SHP77 treated with DMSO at 0.1 percent for 48 hours (cell line): Measurements from ENCODE around the gene IFIT1B.
"Not testable (repeated sequence)": the region's sequence is repeated elsewhere in the genome, so short reads cannot be mapped to it uniquely, and the experiment has no call there.

Experiments used
- DNase-seq: peaks from one replicate; lab custom pipeline; 2025; lab: John Stamatoyannopoulos, UW

Gene IFIT1B

DNA sequence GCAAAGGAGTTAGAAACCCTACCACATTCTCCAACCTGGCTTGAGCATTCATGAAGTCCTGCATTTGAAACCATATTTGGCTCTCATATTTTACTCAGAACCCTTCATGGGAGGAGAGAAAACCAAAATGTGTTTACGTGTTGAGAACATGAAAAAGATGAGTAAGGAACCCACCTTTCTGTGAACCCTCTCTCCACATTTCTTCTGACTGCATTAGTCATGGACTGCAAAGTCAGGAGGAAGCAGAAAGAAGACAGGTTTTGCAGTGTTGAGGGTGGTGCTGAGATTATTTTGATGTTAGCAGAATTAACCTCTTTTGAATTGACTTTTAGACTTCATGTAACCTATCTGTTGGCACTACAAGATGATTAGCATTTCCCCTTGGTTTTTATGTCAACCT, 4.9 kb downstream of the IFIT1B start:
- DNase-seq = no peak

DNA sequence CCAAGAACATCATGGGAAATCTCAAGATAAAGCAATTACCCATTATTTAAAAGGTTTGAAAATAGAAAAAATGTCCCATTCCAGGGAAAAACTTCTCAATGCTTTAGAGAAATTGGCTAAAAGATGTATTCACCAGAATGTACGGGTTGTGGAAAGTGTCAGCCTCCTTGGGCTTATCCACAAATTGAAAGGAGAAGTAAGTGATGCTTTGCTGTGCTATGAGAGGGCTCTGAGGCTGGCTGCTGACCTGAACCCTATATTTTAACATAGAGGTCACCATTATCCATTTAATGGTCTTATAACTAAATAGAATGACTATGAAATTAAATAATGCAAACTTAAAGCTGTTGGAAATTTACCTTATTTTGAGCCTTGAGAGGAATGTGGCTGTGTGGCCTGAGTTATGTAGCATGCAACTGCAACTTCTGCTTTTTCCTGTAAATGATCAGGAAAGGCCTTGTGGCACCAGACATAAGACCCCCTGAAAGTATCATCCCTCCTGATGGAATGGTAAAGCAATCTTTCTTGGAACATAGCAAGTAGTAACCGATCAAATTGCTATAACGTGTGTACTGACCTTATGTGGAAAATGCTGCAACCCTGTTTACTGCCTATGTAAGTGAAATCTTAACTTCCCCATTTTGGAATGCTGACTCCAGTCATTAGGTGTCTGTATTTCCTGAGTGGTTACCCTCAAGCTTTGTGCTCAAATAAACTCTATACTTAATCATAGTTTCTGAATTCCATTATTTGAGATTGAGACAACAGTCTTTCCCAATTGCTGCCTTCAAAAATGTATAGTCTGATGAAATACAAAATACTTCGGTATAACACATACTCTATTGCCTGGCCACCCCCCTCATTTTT, 6.9 kb downstream of the IFIT1B start:
- no peak for DNase-seq

DNA sequence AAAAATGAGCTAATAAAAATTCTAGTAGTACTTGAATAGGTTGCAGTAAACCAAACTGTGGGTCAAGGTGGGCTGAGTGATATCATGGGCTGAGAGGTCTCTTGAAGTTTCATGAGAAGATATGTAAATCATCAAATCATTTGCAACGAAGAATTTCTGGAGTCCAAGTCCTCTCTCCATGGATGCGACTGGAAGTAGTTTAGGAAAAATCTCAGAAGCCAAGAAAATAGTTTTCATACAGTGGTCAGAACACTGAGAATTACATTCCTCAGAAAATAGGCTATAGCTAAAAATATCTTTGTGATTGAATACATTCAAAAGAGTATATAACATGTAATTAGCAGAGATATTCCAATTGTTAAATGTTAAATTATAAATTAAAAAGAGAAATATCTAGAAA, 10.9 kb downstream of the IFIT1B start:
- no peak for DNase-seq

DNA sequence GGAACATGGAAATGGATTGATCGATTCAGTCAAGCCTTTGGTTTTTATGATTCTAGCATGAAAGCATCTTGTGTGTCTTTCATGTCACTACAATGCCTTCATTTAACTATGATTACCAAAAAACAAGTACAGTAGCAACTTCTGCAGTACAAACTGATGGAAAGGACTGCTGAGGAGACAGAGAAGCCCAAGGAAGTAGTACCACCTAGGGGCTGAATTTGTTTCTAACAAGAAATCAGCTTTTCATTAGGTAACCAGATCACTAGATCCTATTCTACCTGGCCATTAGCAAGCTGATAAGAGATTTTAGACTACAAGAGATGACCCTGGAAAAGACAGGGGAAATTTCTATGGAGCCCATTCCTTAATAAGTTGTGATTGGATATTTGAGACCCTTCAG, 11.4 kb downstream of the IFIT1B start:
- DNase-seq = no peak

DNA sequence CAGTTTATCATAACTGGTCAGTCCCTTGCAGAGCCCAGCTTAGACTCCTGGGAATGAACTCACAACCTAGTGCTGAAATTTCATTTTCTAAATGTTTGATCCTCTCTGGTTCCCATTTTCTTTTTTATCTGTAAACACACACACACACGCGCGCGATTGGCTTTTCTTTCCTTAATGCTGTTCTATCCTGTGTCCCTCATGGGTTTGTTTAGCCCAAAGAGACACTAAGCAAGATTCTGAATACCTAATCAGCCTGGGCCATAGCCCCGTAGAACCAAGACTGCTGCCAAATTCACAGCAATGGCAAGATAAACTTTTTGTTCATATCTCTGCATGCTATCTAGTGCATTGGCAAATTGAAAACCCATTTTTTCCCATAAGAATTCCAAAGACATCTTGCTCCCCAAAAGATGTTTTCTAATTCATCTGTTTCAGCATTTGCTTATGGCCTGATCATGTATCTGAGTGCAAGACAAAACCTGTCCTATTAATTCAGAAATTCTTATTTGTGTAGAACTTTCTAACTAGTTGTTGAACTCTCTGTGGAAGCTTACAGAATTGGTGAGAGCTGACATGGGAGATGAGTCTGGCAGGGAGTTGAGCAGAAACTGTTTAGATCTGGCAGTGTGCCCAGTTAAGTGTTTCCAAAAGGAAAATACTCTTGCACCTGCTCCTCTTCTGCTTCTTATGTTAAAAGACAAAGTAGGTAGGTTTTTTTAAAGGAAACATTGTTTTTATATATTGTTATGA, 12.8 kb downstream of the IFIT1B start:
- no peak for DNase-seq

DNA sequence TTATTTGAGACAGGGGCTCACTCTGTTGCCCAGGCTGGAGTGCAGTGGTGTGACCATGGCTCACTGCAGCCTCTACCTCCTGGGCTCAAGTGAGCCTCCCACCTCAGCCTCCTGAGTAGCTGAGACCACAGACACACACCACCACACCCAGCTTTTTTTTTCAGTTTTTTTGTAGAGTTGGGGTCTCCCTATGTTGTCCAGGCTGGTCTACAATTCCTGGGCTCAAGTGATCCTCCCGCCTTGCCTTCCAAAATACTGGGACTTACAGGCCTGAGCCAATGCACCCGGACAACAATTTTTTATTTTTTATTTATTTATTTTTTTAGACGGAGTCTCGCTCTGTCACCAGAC, 13.3 kb downstream of the IFIT1B start:
- DNase-seq = not testable (repeated sequence)

DNA sequence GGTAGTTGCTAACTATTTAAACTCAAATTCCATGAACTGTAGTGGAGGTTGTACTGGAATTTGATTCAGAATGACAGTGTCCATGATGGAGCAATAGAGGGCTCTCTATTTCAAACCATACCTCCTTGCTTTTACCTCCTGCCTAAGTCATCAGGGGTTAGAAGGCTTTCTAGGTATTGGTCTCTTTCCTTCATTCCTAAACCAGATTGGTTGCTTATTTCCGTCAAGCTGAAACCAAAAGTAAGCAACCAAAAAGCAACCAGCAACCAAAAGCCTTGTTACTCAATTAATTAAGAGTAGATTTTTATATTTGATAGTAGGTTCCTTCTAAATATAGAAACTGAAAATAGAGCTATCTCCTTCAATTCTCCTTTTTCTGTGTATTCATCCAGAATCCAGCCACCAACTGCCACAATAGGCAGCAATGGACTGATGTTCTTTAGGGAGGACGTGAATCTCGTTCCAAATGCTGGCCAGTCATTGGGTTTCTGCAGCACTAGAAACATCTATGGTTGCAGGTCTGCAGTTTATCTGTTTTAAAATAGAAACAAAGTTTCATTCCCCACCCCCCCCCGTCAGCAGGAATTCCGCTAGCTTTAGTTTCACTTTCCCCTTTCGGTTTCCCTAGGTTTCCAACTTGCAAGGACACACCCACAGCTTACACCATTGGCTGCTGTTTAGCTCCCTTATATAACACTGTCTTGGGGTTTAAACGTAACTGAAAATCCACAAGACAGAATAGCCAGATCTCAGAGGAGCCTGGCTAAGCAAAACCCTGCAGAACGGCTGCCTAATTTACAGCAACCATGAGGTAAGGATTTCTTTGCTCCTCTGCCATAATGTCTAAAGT, 14.3 kb downstream of the IFIT1B start, which contains the start of gene IFIT1:
Gene IFIT1 (plus strand): TSS at position 717 of the 850 bp plus-strand sequence. CDS start 90 bp downstream, at position 807.
- DNase-seq = no peak

DNA sequence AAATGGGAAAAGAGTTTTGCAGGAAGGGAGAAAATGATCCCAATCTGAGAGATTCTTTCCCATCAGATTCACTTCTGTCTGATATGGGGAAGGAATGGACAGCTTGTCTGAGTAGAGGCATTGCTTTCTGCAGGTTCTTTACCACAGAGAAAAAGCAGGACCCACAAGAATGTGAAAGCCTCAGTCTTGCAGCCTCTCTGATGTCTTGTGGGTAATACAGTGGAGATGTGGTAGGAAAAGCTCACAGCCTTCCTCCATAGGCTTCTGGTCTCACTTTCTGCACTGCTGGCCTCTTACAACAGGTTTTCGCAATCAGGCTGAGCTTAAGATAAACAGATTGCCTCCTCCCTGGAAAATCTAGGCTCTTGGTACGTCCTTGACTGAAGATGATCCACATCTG, 15.1 kb downstream of the IFIT1B start:
- DNase-seq = no peak

DNA sequence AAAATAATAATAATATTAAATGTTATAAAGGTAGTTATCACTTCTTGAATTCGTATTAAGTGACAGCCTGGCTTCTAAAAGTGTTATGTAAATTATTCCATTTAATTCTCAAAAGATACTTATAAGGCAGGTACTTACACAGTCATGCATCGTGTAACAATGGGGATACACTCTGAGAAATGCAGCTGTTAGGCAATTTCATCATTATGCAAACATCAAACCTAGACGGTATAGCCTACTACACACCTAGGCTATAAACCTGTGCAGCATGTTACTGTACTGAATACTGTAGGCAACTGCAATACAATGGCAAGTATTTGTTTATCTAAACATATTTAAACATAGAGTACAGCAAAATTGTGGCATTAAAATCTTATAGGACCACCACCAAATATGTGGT, 16.0 kb downstream of the IFIT1B start:
- DNase-seq = no peak

DNA sequence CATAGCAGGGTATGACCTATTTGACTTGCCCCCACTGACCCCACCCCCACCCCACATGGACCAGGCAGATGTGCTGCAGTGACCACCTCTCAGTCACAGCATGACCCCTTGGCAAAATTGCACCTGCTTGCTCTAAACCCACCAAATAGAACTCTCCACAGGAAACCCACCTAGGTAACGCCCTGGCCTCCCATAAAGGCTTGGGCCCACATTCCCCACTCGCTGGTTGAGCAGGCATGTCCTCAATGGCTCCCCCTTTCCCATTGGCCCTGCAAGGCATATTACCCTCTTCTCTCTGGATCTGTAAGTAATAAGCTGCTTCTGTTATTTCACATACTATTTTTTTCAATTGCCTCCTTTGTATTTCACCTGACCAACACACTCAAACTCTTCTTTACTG, 17.3 kb downstream of the IFIT1B start:
- DNase-seq = no peak

DNA sequence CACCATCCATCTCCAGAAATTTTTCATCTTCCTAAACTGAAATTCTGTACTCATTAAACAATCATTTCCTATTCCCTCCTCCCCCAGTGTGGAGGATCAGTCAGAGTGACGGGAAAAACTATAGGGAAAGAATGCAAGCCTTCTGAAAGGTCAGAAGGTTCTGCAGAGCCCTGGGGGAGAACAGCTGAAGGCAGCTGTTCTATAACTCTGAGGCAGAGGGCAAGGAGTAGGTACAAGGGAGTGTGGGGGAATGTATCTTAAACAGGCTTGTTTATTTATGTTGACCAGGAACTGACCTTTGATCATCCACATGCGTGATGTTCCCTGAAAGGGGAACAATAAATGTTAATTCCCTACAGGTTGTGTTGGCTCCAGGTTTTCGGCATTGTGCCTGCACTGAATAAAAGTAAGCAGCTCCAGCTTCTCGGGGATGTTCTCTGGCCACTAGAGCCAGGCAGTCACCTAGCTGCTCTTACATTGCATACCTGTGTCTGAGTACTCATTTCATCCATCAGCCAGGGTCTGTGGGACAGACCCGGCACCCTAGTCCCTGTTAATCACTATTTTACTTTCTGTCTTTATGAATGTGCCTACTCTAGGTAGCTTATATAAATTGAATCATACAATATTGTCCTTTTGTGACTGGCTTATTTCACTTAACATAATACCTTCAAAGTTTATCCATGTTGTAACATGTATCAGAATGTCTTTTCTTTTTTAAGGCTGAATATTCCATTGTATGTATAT, 20.3 kb downstream of the IFIT1B start:
- DNase-seq = no peak

DNA sequence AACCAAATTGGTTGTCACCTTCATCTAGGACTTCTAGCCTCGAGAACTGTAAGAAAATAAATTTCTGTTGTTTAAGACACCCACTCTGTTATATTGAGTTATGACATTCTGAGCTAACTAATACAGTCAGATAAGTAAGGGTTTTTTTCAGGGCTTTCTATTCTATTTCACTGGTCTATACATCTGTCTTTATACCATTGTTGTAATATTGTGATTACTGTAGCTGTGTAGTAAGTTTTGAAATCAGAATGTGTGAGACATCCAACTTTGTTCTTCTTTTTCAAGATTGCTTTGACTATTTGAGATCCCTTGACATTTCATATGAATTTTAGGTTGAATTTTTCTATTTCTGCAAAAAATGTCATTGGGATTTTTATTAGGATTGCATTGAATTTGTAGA, 22.1 kb downstream of the IFIT1B start:
- DNase-seq = no peak

DNA sequence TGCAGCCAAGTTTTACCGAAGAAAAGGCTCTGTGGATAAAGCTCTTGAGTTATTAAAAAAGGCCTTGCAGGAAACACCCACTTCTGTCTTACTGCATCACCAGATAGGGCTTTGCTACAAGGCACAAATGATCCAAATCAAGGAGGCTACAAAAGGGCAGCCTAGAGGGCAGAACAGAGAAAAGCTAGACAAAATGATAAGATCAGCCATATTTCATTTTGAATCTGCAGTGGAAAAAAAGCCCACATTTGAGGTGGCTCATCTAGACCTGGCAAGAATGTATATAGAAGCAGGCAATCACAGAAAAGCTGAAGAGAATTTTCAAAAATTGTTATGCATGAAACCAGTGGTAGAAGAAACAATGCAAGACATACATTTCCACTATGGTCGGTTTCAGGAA, 25.2 kb downstream of the IFIT1B start:
- no peak for DNase-seq

DNA sequence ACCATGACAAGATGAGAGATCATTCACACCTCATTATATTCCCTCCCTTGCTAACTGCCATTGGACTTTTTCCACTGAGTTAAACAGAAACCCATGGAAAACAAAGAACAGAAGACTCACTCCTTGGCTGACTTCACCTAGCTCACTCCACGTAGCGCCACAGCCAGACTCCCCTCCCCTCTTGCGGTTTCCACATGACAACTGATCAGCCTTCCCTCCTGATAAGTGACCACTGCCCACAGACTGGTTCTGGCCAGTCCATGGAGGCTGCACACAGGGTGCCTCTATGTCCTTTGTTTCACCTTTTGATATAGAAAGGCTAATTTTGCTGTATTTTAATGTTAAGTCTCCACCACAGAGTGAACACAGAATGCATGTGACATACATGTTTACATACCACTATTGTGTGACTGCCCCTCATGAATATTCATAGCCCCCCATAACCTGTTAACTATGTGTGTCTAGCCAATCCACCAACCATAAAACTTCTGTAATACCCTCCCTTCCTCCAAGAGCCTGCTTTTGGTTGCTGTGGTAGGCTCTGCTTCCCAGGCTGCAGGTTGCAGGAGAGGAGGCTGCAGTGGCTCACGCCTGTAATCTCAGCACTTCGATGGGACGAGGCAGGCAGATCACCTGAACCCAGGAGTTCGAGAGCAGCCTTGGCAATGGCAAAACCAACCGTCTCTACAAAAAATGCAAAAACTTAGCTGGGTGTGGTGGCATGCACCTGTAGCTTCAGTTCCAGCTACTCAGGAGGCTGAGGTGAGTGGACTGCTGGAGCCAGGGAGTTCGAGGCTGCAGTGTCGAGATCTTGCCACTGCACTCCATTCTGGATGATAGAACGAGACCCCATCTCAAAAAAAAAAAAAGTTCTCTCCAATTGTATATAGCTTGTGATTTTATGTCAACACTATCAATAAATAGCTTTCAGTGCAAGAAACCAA, 26.5 kb downstream of the IFIT1B start:
- no peak for DNase-seq

DNA sequence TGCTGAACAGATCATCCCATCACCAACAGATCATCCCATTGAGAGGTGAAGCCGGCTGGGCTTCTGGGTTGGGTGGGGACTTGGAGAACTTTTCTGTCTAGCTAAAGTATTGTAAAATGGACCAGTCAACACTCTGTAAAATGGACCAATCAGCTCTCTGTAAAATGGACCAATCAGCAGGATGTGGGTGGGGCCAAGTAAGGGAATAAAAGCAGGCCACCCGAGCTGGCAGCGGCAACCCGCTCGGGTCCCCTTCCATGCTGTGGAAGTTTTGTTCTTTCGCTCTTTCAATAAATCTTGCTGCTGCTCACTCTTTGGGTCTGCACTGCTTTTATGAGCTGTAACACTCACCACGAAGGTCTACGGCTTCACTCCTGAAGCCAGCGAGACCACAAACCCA, 28.3 kb downstream of the IFIT1B start:
- DNase-seq = not testable (repeated sequence)

DNA sequence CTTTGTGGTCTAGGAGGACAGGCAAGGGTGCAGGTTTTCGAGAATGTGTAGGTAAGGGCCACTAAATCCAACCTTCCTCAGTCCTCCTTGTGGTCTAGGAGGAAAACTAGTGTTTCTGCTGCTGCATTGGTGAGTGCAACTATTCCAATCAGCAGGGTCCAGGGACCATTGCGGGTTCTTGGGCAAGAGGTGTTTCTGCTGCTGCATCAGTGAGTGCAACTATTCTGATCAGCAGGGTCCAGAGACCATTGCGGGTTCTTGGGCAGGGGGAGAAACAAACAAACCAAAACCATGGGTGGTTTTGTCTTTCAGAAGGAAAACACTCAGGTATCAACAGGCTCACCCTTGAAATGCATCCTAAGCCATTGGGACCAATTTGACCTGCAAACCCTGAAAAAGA, 29.9 kb downstream of the IFIT1B start:
- not testable (repeated sequence) for DNase-seq

DNA sequence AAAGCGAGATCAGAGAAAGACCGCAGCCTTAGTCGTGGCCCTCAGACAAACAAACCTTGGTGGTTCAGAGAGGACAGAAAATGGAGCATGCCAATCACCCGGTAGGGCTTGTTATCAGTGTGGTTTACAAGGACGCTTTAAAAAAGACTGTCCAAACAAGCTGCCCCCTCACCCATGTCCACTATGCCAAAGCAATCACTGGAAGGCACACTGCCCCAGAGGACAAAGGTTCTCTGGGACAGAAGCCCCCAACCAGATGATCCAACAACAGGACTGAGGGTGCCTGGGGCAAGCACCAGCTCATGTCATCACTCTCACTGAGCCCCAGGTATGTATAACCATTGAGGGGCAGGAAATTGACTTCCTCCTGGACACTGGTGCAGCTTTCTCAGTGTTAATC, 31.4 kb downstream of the IFIT1B start:
- not testable (repeated sequence) for DNase-seq

DNA sequence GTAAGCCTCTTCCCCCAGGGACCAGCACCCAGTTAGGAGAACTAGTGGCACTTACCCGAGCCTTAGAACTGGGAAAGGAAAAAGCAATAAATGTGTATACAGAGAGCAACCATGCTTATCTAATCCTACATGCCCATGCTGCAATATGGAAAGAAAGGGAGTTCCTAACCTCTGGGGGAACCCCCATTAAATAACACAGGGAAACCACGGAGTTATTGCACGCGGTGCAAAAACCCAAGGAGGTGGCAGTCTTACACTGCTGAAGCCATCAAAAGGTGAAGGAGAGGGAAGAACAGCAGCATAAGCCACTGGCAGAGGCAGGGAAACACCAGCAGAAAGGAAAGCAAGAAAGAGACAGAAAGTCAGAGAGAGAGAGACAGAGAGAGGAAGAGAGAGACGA, 32.7 kb downstream of the IFIT1B start:
- DNase-seq = not testable (repeated sequence)

DNA sequence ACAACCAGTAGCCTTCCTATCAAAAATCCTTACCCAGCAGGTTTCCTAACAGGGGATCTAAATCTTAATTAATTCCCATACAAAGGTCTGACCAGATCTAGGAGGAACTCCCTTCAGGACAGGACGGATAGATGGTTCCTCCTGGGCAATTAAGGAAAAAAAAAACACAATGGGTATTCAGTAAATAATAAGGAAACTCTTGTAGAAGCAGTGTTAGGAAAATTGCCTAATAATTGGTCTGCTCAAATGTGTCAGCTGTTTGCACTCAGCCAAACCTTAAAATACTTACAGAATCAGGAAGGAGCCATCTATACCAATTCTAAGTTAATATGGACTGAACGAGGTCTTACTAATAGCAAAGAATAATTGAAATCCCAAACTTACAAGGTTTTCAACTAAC, 33.3 kb downstream of the IFIT1B start:
- DNase-seq = not testable (repeated sequence)

DNA sequence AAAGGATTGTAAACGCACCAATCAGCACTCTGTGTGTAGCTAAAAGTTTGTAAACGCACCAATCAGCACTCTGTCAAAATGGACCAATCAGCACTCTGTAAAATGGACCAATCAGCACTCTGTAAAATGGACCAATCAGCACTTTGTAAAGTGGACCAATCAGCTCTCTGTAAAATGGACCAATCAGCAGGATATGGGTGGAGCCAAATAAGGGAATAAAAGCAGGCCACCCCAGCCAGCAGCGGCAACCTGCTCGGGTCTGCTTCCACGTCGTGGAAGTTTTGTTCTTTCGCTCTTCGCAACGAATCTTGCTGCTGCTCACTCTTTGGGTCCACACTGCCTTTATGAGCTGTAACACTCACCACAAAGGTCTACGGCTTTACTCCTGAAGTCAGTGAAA, 34.4 kb downstream of the IFIT1B start:
- DNase-seq = not testable (repeated sequence)
